Mesothelial cell of epicardium (in vitro differentiated cells): Measurements from ENCODE around the gene OPA1. TPM values are rescaled to one million over a fixed set of nuclear protein-coding genes. Genes with fewer than 3 reads are reported as not detected.
A peak's percentile ranks its signal among the peaks of the same experiment; 100 is the strongest.

ENCODE experiments used
- DNase-seq, 2 experiments: peaks; one replicate each; pipeline ENCODE4 v3.0.0; 2021; ENCODE audit warnings: low spot score in 2 of 2; ENCODE audit not compliant: unreplicated experiment in 2 of 2
- H3K27ac Mint-ChIP-seq: 2 replicates; pipeline ENCODE4 v1.8.0; 2021; ENCODE audit warnings: mixed read lengths
- H3K27me3 Mint-ChIP-seq: 2 replicates; pipeline ENCODE4 v1.8.0; 2021; ENCODE audit warnings: low read depth, mixed read lengths
- H3K36me3 Mint-ChIP-seq: 2 replicates; pipeline ENCODE4 v1.8.0; 2021; ENCODE audit warnings: mixed read lengths
- H3K4me1 Mint-ChIP-seq: 2 replicates; pipeline ENCODE4 v1.8.0; 2021; ENCODE audit warnings: mixed read lengths
- H3K4me3 Mint-ChIP-seq: 2 replicates; pipeline ENCODE4 v1.8.0; 2021; ENCODE audit warnings: mild to moderate bottlenecking, moderate library complexity, mixed read lengths
- H3K9me3 Mint-ChIP-seq: 2 replicates; pipeline ENCODE4 v1.8.0; 2021; ENCODE audit warnings: mixed read lengths
- CTCF ChIP-seq: fragments of 200-600 bp; sonication (generic); IDR thresholded peaks from one replicate; pipeline ENCODE4 v1.5.0; 2021; ENCODE audit warnings: antibody characterized with exemption; ENCODE audit not compliant: unreplicated experiment
- total RNA-seq: library from RNA; stranded (reverse); gene quantifications from 3 replicates; pipeline ENCODE4 v1.2.1, GENCODE V29; 2021

The OPA1 gene
- total RNA-seq, 1 donor from 2014 or later: 60.1 TPM

- Mint-ChIP-seq H3K9me3 (no peaks in the 10 kb centered on the region), H3K4me1 (peaks cover 28% of the 10 kb centered on the region), H3K36me3 (no peaks in the 10 kb centered on the region), H3K4me3 (no peak overlapping the region), H3K27me3 (no peaks in the 10 kb centered on the region), H3K27ac (peak overlapping the region; percentile 68)
- DNase-seq: no peak
- TF ChIP-seq CTCF: no peak
Observed at GRCh38 chr3:193552923-193553322, 40.1 kb upstream of the OPA1 start.

DNA sequence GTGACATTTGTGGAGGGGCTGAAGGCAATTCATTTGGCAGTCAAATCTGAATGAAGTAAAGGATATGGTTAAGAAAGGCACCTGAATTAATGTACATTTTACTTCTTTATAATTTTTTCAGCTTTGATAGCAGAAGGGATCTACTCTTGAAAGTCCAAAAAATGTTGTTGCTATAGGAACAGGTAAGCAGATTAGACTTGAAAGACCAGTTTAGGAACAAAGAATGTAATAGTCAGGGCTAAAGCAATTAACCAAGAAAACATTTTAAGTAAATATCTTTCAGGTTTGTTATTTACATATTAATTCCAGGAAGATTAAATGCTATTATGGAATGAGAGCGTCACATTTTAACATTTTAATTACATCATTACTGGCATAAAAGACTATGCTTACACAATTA is 39.4 kb upstream of the OPA1 start:
- Mint-ChIP-seq H3K27me3 (no peaks in the 10 kb centered on the region), H3K4me3 (no peak overlapping the region), H3K9me3 (no peaks in the 10 kb centered on the region), H3K36me3 (no peaks in the 10 kb centered on the region), H3K27ac (peak overlapping the region; percentile 68), H3K4me1 (peaks cover 28% of the 10 kb centered on the region)
- DNase-seq: no peak
- TF ChIP-seq CTCF: no peak

DNA sequence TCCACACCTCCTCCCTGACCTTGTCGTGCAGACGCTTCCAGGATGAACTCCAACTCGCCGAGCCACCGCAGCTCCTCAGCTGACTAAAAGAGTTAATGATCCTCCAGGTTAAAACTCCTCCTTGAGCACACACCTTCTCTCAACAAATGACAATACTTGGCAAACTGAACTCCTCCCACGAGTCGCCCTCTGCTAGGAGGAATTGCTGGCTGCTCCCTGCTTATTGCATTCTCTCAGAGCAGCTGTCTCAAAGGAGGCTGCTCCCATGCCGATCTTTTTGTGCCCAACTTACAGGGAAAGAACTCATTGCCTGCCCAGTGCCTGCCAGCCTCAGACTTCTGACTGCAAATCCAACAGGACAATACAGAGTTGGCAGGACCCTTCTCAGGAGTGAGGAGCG is 38.2 kb upstream of the OPA1 start, which contains the start of gene ATP13A4:
TSS of gene ATP13A4 (minus strand) at position 85 of the 400 bp plus-strand sequence. CDS start 96 bp downstream, outside the sequence.
- H3K27me3 Mint-ChIP-seq: no peaks in the 10 kb centered on the region
- peaks cover 28% of the 10 kb centered on the region for H3K4me1 Mint-ChIP-seq
- H3K9me3 Mint-ChIP-seq: no peaks in the 10 kb centered on the region
- H3K27ac Mint-ChIP-seq: peak within 1 kb of the TSS; percentile 55
- no peaks in the 10 kb centered on the region for H3K36me3 Mint-ChIP-seq
- H3K4me3 Mint-ChIP-seq: peak within 1 kb of the TSS; percentile 22
- TF ChIP-seq CTCF: no peak
- DNase-seq: no peak

GRCh38 chr3:193556841-193557240 is 36.2 kb upstream of the OPA1 start:
- H3K4me3 Mint-ChIP-seq: no peak overlapping the region
- H3K36me3 Mint-ChIP-seq: no peaks in the 10 kb centered on the region
- H3K9me3 Mint-ChIP-seq: no peaks in the 10 kb centered on the region
- no peaks in the 10 kb centered on the region for H3K27me3 Mint-ChIP-seq
- H3K4me1 Mint-ChIP-seq: peaks cover 28% of the 10 kb centered on the region
- no peak overlapping the region for H3K27ac Mint-ChIP-seq
- TF ChIP-seq CTCF: no peak
- DNase-seq: no peak

GRCh38 chr3:193559100-193559499 is 33.9 kb upstream of the OPA1 start:
- no peak for TF ChIP-seq CTCF
- DNase-seq: no peak
- Mint-ChIP-seq H3K27ac (no peak overlapping the region), H3K9me3 (no peaks in the 10 kb centered on the region), H3K27me3 (no peaks in the 10 kb centered on the region), H3K4me3 (no peak overlapping the region), H3K4me1 (peaks cover 10% of the 10 kb centered on the region), H3K36me3 (no peaks in the 10 kb centered on the region)

DNA sequence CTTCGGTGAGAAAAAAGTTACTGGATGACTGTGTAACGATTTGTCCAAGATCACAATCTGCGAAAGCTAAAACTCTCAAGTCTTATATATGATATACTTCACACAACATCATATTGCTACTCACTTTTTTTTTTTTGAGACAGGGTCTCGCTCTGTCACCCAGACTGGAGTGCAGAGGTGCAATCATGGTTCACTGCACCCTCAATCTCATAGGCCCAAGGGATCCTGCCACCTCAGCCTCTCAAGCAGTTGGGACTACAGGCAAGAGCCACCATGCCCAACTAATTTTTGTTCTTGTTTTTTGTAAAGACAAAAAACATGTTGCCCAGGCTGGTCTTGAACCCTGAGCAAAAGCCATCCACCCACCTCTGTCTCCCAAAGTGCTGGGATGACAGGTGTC is 32.9 kb upstream of the OPA1 start:
- H3K4me3 Mint-ChIP-seq: no peak overlapping the region
- H3K36me3 Mint-ChIP-seq: no peaks in the 10 kb centered on the region
- H3K4me1 Mint-ChIP-seq: no peaks in the 10 kb centered on the region
- no peak for TF ChIP-seq CTCF
- no peak overlapping the region for H3K27ac Mint-ChIP-seq
- H3K27me3 Mint-ChIP-seq: no peaks in the 10 kb centered on the region
- no peak for DNase-seq
- H3K9me3 Mint-ChIP-seq: no peaks in the 10 kb centered on the region
